SK-N-SH treated with all-trans-retinoic acid at 6 μM for 48 hours (cell line): Measurements from ENCODE around the gene ACAD10.

ENCODE experiments used
- ARNTL ChIP-seq: fragments of 450-650 bp; formaldehyde crosslinking; IDR thresholded peaks from 2 replicates; pipeline ENCODE4 v1.5.0; 2020; ENCODE audit warnings: low read depth, mild to moderate bottlenecking, moderate library complexity, borderline replicate concordance
- CSRNP3 ChIP-seq: fragments of 250-450 bp; sonication (Bioruptor Pico); IDR thresholded peaks from 2 replicates; pipeline ENCODE4 v1.5.1; 2021; ENCODE audit warnings: mild to moderate bottlenecking, moderate library complexity
- PATZ1 ChIP-seq: fragments of 250-450 bp; sonication (Bioruptor Pico); IDR thresholded peaks from 2 replicates; pipeline ENCODE4 v1.8.0; 2020; ENCODE audit warnings: mild to moderate bottlenecking, moderate library complexity, borderline replicate concordance
- POU6F1 ChIP-seq: fragments of 250-450 bp; sonication (Bioruptor Pico); IDR thresholded peaks from 2 replicates; pipeline ENCODE4 v1.8.0; 2021; ENCODE audit warnings: low read depth, mild to moderate bottlenecking, moderate library complexity, borderline replicate concordance
- SNAI2 ChIP-seq: fragments of 250-450 bp; sonication (Bioruptor Pico); IDR thresholded peaks from 2 replicates; pipeline ENCODE4 v1.5.0; 2020; ENCODE audit warnings: mild to moderate bottlenecking, moderate library complexity
- ZFP3 ChIP-seq: fragments of 250-450 bp; sonication (Bioruptor Pico); IDR thresholded peaks from 2 replicates; pipeline ENCODE4 v1.5.0; 2020; ENCODE audit warnings: mild to moderate bottlenecking, moderate library complexity
- ZFP30 ChIP-seq: fragments of 450-650 bp; formaldehyde crosslinking; IDR thresholded peaks from 2 replicates; pipeline ENCODE4 v1.5.0; 2022; ENCODE audit warnings: mild to moderate bottlenecking, moderate library complexity

DNA sequence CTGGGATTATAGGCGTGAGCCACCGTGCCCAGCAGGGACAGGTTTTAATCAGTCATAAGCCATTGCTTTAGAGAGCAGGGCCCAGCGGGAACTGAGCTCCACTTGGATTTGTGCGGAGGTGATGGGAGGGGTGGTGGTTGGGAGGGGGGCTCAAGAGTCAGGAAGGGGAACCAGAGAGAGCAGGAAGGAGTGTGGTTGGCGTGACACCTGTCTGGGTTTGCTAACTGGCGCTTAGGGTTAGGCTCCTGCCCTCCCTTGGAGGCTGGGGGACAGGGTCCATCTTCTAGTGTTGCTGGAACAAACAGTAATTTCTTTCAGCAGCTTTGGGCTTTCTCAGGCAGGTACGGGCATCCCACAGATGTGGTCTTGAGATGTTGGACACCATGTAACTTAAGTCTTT, 73.4 kb downstream of the ACAD10 start:
- TF ChIP-seq PATZ1 = no peak
- TF ChIP-seq SNAI2 (CRISPR knock-in tag) = no peak
- no peak for TF ChIP-seq CSRNP3 (CRISPR knock-in tag)
- no peak for TF ChIP-seq ZFP3 (CRISPR knock-in tag)
- no peak for TF ChIP-seq ZFP30 (CRISPR knock-in tag)
- no peak for TF ChIP-seq ARNTL
- no peak for TF ChIP-seq POU6F1 (CRISPR knock-in tag)
